Stimulated activated CD8-positive, alpha-beta memory T cell treated with anti-CD3 and anti-CD28 coated beads, Interleukin-15, amount 100 ng/mL, for 24 hours (primary cell): ENCODE results near the gene UBE2E3.
A peak's percentile ranks its signal among the peaks of the same experiment; 100 is the strongest.
"Not testable (repeated sequence)": the region's sequence is repeated elsewhere in the genome, so short reads cannot be mapped to it uniquely, and the experiment has no call there.

Experiments used
- DNase-seq: peaks from one replicate; pipeline ENCODE4 v3.0.0-alpha.2; 2020; ENCODE audit warnings: low read depth

Gene UBE2E3

DNA sequence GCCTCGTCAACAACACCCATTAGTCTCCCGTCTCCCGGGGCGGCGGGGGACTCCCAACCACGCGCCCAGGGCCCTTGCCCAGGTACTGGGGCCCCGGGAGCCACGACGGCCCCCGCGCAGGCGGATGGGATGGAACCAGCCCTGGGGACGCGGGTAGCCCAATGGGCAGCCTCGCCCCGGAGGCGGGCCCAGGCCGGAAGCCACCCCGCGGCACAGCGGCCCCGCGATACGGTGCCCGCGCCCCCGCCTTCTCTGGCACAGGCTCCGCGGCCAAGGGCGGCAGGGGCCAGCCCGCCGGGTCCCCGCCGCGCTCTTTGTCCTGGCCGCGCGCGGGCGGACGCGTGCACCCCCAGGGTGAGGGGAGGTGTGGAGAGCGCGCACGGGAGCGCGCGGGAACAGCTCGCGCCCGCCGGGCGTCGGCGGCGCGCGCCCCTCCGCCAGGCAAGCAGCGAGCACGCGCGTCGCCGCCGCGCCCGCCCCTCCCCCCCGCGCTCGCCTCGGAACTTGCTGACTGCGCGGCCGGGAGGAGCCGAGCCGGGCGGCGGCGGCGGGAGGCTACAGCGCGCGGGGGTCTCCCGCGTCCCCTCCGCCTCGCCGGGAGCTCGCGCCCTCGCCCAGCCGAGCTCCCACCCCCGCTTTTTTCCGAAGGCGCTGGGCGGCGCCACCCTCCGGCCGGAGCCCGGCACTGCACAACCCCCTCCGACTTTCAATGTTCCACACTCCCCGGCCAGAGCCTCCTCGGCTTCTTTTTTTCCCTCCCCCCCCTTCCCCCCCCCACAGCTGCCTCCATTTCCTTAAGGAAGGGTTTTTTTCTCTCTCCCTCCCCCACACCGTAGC is at the start of gene UBE2E3:
Gene UBE2E3 (plus strand): TSS at position 500 of the 837 bp plus-strand sequence. CDS start 1,438 bp downstream, outside the sequence.
- DNase-seq = peak; percentile 49

DNA sequence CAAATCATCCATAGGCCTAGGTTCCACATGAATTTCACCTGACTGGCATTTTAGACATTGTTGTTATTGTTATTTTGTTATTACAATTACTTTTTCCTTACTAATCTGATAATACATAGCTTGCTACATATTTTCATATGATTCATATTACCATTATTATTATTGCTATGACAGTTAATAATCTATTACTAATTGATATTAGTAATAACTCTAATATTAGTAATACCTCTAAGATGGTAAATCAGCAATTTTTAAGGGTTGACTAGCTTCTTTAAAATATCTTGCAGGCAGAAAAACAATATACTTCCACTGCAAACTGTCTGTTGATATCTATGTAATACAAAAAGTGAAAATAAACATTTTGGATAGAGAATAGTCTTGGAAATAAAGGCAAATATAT is 48.6 kb upstream of the UBE2E3 start:
- DNase-seq = no peak

DNA sequence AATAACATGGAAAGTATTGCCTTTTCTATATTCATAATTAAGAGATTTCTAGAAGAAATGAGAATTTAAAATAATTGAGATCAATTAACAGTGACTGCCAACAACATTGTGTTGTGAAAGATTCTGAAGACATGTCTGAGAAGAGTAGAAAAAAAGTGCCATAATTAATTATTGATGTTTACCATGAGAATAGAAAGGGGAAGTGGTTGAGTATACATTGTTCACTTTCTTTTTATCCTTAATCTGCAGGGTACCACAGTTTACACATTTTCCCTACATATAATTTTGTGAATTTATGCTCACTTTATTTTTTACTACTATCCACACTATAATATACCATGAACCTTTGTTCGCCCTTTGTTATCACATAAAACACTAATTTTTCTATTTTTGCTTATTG is 47.1 kb upstream of the UBE2E3 start:
- DNase-seq = no peak

DNA sequence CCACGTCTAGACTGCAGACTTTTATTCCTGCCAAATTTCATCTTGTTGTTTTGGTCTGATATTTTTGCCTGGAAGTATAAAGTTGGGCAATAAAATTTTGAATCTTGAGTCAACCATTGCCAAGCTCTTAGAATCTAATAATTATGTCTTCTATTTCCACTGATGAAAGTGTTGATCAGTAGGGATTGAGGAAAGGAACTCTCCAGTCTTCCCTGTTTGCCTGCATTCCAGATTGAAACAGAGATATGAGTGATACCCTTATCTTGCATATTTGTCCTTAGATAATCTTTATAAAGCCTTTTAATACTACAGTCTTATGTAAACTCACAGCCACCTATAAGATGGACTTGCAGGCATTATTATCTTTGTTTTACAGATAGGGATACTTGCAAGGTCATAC is 45.5 kb upstream of the UBE2E3 start:
- no peak for DNase-seq

DNA sequence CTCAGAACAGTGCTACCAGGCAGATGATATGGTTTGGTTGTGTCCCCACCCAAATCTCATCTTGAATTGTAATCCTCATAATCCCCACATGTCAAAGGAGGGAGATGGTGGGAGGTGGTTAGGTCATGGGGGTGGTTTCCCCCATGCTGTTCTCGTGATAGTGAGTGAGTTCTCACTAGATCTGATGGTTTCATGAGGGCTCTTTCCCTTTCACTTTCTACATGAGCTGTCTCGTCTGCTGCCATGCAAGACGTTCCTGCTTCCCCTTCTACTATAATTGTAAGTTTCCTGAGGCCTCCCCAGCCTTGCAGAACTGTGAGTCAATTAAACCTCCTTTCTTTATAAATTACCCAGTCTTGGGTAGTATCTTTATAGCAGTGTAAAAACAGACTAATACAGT is 42.9 kb upstream of the UBE2E3 start:
- not testable (repeated sequence) for DNase-seq

DNA sequence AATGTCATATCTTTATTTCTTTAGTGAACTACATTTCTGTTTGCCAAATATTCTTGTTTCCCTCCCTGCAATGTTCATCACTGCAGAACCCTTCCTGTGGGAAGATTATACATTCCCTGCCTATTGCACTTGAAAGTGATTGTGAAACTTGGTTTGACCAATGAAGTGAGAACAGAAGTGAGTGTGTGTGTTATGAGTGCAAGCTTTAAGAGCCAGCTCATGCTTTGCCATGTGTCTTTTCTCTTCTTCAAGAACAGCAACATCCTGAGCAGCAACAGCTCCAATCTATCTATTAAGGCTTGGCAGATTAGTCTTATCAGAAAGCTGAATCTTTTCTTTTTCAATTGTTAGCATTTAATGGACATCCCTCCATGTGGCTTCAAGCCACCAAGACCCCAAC is 42.0 kb upstream of the UBE2E3 start:
- DNase-seq = no peak

DNA sequence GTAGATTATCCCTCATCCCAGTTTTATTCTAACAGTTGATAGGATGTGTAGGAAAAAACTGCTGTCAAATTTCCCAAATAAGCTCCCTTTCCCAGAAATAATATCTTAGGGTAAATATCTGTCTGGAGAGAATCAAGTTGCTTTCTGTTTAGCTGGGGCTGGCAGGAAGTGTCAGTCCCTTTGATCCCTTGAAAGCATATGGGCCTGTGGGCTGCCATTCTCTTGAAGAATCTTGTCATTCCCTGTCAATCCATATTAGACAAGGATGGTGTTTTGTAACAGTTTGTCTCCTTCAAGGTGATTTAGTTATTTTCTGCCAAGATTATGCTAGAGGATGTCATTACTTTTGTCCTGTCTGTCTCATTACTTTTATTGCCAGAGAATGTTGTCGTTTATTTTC is 37.1 kb upstream of the UBE2E3 start:
- no peak for DNase-seq

DNA sequence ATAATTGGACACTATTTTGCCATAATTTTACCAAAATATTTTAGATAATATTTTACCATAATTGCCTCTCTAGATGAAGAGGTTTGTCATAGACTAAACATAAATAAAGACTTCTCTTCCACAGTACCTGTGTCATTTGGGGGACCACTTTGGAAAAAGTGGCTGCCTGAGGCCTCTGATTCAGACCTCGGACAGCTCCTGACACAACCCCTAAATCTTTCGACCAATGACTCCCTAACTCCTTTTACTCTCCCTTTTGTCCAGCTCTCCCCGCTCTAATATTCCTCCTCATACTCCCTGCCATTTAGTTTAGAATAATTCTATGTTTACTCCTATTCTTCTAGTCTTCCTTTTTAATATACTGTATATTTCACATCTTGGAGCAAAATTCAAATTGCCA is 36.0 kb upstream of the UBE2E3 start:
- DNase-seq = no peak

DNA sequence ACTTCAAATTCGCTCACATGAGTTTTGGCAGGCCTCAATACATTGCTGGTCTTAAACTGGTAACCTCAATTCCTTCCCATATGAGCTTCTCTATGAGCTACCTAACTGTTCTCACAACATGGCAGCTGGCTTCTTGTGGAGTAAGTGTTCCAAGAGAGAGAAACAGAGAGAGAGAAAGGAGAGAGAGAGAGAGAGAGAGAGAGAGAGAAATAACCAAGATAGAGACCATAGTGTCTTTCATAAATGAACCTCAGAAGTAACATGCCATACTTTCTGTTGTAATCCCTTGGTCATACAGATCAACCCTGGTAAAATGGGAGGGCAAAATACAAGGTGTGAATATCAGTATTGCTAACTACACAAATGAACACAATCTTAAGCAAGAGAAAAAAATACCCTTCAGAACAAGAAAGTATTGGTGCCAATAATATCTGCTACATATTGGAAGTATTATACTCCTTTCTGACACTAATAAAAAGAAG is 33.2 kb upstream of the UBE2E3 start:
- no peak for DNase-seq

DNA sequence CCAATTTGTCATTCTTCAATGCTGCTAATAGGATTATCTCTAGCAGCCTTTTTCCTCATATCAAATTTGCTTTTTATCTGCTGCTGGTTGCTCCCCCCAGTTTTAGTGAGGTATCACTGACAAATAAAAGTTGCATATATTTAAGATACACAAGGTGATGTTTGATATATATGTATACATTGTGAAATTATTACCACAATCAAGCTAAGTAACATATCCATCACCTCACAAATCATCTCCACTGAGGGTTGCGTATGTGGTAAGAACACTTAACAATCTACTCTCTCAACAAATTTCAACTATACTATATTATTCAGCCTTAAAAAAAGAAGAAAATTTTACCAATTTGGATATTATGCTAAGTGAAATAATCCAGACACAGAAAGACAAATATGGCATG is 30.5 kb upstream of the UBE2E3 start:
- DNase-seq = no peak

DNA sequence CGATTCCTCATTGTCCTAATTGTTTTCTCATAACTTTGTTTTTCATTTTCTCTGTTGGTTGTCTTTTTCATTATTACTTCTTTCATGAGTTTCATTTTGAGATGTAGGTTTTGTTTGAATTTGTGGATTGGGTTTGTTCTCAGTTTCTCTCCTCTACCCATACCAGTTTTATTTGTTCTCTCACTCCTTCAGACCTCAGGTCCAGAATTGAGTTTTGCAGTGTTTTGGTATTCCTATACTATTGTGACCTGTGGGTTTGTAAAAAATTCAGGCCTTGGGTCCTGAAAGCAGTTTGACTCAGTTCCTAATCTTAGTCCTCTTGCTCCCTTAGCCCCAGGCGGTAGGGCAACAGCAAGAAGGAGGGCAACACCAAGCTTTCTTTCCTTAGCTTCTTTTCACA is 28.3 kb upstream of the UBE2E3 start:
- no peak for DNase-seq

DNA sequence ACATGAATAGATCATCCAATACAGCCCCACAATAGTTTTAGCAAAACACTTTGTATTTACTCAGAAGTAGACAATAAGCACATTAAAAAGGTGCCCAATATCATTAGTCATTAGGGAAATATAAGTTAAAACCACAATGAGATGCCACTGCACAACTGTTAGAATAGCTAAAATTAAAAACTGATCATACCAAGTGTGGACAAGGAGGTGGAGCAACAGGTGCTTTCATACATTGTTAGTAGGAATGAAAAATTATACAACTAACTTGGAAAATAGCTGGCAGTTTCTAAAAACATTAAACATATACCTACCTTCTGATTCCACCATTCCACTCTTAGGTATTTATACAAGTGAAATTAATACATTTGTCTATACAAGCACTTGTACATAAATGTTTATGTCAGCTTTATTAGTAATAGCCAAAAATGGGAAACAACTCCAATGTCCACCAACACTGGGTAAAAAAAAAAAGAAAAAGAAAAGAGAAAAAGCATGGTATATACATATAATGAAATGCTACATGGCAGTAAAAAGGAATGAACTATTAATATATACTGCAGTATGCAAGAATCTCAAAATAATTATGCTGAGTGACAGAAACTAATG is 27.6 kb upstream of the UBE2E3 start:
- no peak for DNase-seq

DNA sequence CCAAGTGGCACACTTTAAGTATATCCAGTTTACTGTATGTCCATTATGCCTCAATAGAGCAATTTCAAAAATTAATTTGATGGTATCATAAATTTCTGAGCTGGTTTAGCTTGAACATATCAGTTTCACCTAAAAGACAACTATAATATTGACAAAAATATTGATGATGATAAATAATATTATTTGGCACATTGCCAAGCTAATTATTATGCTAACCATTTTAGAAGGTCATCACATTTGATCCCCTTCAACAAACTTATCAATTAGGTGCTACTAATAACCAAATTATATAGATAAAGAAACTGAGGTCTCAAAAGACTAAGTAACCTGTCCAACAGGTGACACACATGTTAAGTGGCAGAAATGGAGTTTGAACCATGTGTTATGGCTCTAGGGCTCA is 26.9 kb upstream of the UBE2E3 start:
- DNase-seq = no peak

DNA sequence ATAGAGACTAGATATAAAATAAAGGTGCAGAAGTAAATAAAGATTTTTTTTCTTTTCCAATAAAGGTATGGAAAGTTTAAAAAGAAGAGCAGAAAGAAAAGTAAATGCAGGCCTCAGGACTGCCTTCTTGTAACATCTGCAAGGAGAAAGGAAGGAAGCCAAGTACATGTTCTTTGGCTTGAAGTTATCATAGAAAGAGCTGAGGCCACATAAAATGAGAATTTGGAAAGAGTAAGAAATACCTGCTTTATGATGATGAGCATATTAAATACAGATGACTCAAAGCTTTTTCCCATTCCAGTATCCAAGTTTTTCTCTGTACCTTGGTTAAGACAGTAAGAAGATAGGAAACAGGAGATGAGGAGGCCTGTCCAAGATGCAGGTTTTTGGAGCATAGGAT is 25.3 kb upstream of the UBE2E3 start:
- no peak for DNase-seq

DNA sequence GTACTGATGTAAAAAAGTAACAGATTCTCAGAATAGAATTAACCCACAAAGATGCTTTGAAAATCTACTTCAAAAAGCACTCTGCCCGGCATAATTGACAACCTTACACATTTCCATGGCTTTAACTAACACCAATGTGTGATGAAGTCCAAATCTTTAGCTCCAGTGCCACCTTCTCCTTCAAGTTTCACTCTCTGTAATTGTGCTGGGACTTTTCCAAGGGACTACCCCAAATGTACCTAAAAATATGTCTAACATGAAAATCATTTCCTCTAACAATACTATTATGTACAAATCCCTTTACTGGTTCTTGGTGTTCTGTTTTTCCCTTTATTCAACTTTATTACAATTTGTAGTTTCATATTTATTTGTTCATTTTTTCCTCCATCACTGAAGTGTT is 20.6 kb upstream of the UBE2E3 start:
- DNase-seq = no peak

DNA sequence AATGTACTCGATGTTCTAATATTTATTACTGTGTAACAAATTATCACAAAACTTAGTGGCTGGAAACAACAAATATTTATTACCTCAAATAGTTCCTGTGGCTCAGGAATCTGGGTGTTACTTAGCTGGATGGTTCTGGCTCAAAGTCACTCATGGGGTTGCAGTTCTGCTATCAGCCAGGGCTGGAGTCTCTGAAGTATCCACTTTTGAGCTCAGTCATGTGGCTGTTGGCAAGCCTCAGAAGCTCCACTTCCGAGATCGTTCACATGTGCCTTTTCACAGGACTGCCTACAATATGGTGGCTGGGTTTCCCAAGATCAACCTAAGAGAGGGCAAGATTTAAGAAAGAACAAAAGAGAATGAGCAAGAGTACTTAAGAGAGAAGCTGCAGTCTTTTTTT is 19.4 kb upstream of the UBE2E3 start:
- DNase-seq = no peak

DNA sequence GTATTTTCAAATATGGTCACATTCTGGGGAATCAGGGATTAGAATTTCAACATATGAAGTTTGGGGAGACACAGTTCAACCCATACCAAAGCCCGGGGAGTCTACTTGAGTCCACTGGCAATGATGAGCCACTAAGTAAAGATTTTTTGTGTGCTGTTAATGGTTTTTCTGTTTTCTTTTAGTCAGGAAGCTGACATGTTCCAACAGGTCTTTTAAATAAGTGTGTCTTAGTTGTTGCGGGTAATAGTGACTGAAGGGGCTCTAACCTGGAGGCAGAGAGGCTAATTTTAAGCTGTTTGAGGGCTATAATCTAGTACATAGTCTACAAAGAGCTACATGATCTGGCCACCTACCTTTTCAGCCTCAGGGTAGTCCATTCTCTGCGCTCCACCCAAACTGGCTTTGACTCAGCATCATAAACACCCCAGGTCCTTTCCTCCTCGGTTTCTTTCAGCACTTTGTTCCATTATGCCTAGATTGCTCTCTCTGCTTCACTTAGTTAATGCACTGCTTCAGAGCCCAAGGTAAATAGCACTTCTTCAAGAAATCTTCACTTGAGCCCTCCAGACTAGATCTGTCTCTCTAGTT is 17.6 kb upstream of the UBE2E3 start:
- DNase-seq = no peak

DNA sequence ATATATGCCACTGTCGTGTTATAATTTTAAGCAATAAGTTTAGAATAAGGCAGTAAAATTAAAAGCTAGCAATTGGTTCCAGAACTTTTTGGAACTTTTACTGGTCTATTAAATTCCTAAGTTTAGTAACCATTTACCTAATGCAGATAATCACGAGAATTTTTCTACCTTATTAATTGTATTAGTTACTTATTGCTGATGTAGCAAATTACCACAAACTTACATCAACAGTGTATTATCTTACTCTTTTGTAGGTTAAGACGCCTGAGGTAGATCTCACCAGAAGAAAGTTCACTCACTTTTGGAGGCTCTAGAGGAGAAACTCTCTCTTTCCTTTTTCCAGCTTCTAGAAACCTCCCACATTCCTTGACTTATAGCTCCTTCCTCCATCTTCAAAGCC is 14.0 kb upstream of the UBE2E3 start:
- no peak for DNase-seq

DNA sequence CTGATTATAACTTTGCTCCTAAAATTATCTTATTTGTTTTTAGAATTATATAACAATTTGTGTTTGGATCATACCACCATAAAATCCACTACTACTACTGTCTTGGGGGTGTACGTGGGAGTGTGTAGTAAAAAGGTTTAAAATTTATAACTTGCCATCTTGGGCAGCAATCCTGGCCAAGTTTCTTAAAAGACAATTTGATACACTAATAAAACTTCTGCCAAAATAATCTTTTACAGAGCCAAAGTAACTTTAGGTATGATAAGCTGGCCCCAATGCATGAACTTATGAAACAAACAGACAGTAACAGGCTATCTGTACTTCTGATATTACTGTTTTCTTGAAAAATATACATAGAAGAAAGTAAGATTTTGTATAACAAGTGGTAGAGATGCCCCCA is 11.3 kb upstream of the UBE2E3 start:
- no peak for DNase-seq

DNA sequence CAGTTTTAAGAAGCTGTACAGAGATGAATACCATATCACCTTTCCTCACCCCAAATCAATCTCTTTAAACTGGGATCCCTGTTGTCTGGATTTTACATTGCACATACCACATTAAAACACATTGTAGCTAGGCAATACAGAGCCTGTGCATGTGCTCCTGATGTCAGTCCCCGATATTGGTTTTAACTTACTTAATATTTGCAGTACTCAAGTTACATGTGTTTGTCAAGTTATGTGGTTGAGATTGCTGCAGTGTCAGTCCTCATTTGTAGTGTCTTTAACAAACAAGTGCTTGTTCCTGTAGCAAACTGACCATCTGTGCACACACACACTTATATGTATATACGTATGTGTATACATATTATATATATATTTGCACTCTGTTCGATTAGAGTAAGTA is 10.4 kb upstream of the UBE2E3 start:
- DNase-seq = no peak

DNA sequence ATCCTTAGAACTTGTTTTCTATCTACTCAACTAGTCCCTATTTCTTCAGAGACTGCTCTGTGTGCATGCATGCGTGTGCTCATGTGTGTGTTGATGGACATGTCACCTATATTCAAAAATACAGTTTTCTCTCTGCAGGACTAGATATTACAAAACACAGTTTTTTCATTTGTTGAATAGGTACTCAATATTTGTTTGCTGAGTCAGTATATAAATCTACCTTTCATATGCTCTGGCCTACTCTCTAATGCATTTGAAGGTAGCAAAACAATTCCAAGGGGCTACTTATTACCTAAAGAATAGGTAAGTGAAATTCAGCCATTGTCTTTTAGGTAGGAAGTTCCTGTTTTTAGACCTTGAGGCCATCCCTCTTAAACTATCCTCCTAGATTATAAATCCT is 8.6 kb upstream of the UBE2E3 start:
- DNase-seq = no peak

DNA sequence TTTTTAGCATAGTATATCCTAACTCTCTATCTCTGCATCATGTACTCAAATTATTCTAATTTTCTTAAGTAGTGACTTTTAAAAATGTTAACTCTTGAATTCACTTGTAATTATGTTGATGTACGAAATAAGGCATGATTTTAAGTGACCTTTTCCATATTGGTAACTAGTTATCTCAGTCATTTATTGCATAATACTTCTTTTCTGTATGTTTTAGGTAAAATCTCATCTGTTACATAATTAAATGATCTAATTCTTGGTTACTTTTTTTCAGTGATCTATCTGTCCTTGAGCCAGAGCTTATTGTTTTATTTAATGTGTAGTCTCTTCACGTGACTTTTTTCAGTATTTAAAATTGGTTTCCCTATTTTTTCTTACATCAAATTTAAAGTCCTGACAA is 4.8 kb upstream of the UBE2E3 start:
- DNase-seq = no peak
